ENCODE results near the gene ACRBP.

Gene ACRBP

GRCh38 chr12:6626654-6627283 is 20.5 kb downstream of the ACRBP start:
- H3K27ac ChIP-seq: no peak overlapping the region

GRCh38 chr12:6620885-6621274 is 26.4 kb downstream of the ACRBP start:
- Histone ChIP-seq H3K4me1 (ENCODE audit: control insufficient read depth in 1 of 2, insufficient read depth in 1 of 2, low read depth in 1 of 2, low read length in 1 of 2) (peaks cover 8 to 11% of the 10 kb centered on the region in 2 experiments), H3K27ac (no peak overlapping the region), H3K36me3 (no peaks in the 10 kb centered on the region), H3K9me3 (no peaks in the 10 kb centered on the region), H3K4me3 (ENCODE audit: low read depth in 1 of 2, low read length in 1 of 2) (peak overlapping the region; percentile 54 to 55), H3K27me3 (peaks cover 6% of the 10 kb centered on the region)
- TF ChIP-seq CTCF (IDR thresholded peaks at IDR 0.05): no peak

More at GRCh38 chr12:6626654-6627283, 20.5 kb downstream of the ACRBP start:
- no peaks in the 10 kb centered on the region for H3K4me1 ChIP-seq (ENCODE audit: control insufficient read depth in 1 of 2, insufficient read depth in 1 of 2, low read depth in 1 of 2, low read length in 1 of 2)
- H3K36me3 ChIP-seq: no peaks in the 10 kb centered on the region
- no peaks in the 10 kb centered on the region for H3K27me3 ChIP-seq
- TF ChIP-seq CTCF (IDR thresholded peaks at IDR 0.05): no peak
- no peaks in the 10 kb centered on the region for H3K9me3 ChIP-seq
- H3K4me3 ChIP-seq (ENCODE audit: low read depth in 1 of 2, low read length in 1 of 2): no peak overlapping the region

- peak overlapping the region; percentile 54 to 55 for H3K4me3 ChIP-seq (ENCODE audit: low read depth in 1 of 2, low read length in 1 of 2)
- TF ChIP-seq CTCF (IDR thresholded peaks at IDR 0.05): peak; percentile 71
Measured at GRCh38 chr12:6620137-6620884, 26.9 kb downstream of the ACRBP start.

GRCh38 chr12:6618483-6619225 is 28.6 kb downstream of the ACRBP start:
- H3K4me1 ChIP-seq (ENCODE audit: control insufficient read depth in 1 of 2, insufficient read depth in 1 of 2, low read depth in 1 of 2, low read length in 1 of 2): peaks cover 14 to 16% of the 10 kb centered on the region in 2 experiments
- TF ChIP-seq CTCF (IDR thresholded peaks at IDR 0.05): no peak
- no peak overlapping the region for H3K4me3 ChIP-seq (ENCODE audit: low read depth in 1 of 2, low read length in 1 of 2)
- no peak overlapping the region for H3K27ac ChIP-seq
- H3K27me3 ChIP-seq: peaks cover 6% of the 10 kb centered on the region
- H3K9me3 ChIP-seq: no peaks in the 10 kb centered on the region
- H3K36me3 ChIP-seq: no peaks in the 10 kb centered on the region

More at GRCh38 chr12:6620137-6620884, 26.9 kb downstream of the ACRBP start:
- no peaks in the 10 kb centered on the region for H3K9me3 ChIP-seq
- H3K36me3 ChIP-seq: no peaks in the 10 kb centered on the region
- peaks cover 8 to 11% of the 10 kb centered on the region in 2 experiments for H3K4me1 ChIP-seq (ENCODE audit: control insufficient read depth in 1 of 2, insufficient read depth in 1 of 2, low read depth in 1 of 2, low read length in 1 of 2)
- peaks cover 6% of the 10 kb centered on the region for H3K27me3 ChIP-seq
- H3K27ac ChIP-seq: no peak overlapping the region

GRCh38 chr12:6615802-6616201 is 31.4 kb downstream of the ACRBP start:
- peaks cover 4% of the 10 kb centered on the region for H3K27me3 ChIP-seq
- H3K9me3 ChIP-seq: no peaks in the 10 kb centered on the region
- TF ChIP-seq CTCF (IDR thresholded peaks at IDR 0.05): no peak
- H3K4me1 ChIP-seq (ENCODE audit: control insufficient read depth in 1 of 2, insufficient read depth in 1 of 2, low read depth in 1 of 2, low read length in 1 of 2): peaks cover 27 to 30% of the 10 kb centered on the region in 2 experiments
- H3K36me3 ChIP-seq: no peaks in the 10 kb centered on the region
- no peak overlapping the region for H3K4me3 ChIP-seq (ENCODE audit: low read depth in 1 of 2, low read length in 1 of 2)
- H3K27ac ChIP-seq: peak overlapping the region; percentile 7
